Left ventricle myocardium inferior (tissue), 1 donor: ENCODE data around the gene BCL2. TPM values are rescaled to one million over a fixed set of nuclear protein-coding genes. Genes with fewer than 3 reads are reported as not detected.

Experiments used
- DNase-seq: peaks from one replicate; pipeline ENCODE4 v3.0.0-alpha.2; 2020
- H3K27ac ChIP-seq: fragments of 200-600 bp; replicated peaks from 2 replicates; pipeline ENCODE4 v1.8.0; 2021
- H3K27me3 ChIP-seq: fragments of 200-600 bp; 2 replicates; pipeline ENCODE4 v1.8.0; 2021; ENCODE audit warnings: low read depth
- H3K36me3 ChIP-seq: fragments of 200-600 bp; 2 replicates; pipeline ENCODE4 v1.8.0; 2021
- H3K4me1 ChIP-seq: fragments of 200-600 bp; 2 replicates; pipeline ENCODE4 v1.8.0; 2021
- H3K4me3 ChIP-seq: fragments of 200-600 bp; 2 replicates; pipeline ENCODE4 v1.8.0; 2021; ENCODE audit warnings: mild to moderate bottlenecking, moderate library complexity
- H3K9me3 ChIP-seq: fragments of 200-600 bp; replicated peaks from 2 replicates; pipeline ENCODE4 v1.8.0; 2021
- intact Hi-C: fragments of 100-400 bp; cut with micrococcal nuclease; formaldehyde crosslinking; loops from one replicate; pipeline ENCODE4 v1.11.0; 2022
- total RNA-seq: library from RNA; stranded (reverse); fragmentation: NEBNext Ultra II Directional; extraction: Animal tissue kit (Norgen Biotek cat#: 25700); gene quantifications from one replicate; pipeline ENCODE4 v1.2.1, GENCODE V29; 2021
- TF ChIP-seq, protein P1 (sequence below): fragments of 200-600 bp; IDR thresholded peaks from 2 replicates; pipeline ENCODE4 v1.8.0; 2021; ENCODE audit warnings: antibody characterized with exemption, mild to moderate bottlenecking, borderline replicate concordance
- donor health status: DM: no; HTN: yes; CAD: no; lungs with severe emphysema.

The BCL2 gene
- total RNA-seq, 1 donor from 2014 or later, result 7.3 TPM

- H3K4me3 ChIP-seq, result no peak overlapping the region
- peaks cover 32% of the 10 kb centered on the region for H3K4me1 ChIP-seq
Observed at GRCh38 chr18:63313396-63313917, 6.1 kb downstream of the BCL2 start.

GRCh38 chr18:63312737-63313395 is 6.7 kb downstream of the BCL2 start:
- Histone ChIP-seq H3K4me3 (no peak overlapping the region), H3K27me3 (no peaks in the 10 kb centered on the region), H3K4me1 (peaks cover 32% of the 10 kb centered on the region), H3K9me3 (no peaks in the 10 kb centered on the region), H3K27ac (no peak overlapping the region), H3K36me3 (no peaks in the 10 kb centered on the region)
- TF ChIP-seq, protein P1, sequence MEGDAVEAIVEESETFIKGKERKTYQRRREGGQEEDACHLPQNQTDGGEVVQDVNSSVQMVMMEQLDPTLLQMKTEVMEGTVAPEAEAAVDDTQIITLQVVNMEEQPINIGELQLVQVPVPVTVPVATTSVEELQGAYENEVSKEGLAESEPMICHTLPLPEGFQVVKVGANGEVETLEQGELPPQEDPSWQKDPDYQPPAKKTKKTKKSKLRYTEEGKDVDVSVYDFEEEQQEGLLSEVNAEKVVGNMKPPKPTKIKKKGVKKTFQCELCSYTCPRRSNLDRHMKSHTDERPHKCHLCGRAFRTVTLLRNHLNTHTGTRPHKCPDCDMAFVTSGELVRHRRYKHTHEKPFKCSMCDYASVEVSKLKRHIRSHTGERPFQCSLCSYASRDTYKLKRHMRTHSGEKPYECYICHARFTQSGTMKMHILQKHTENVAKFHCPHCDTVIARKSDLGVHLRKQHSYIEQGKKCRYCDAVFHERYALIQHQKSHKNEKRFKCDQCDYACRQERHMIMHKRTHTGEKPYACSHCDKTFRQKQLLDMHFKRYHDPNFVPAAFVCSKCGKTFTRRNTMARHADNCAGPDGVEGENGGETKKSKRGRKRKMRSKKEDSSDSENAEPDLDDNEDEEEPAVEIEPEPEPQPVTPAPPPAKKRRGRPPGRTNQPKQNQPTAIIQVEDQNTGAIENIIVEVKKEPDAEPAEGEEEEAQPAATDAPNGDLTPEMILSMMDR, result no peak
- DNase-seq, result no peak
- intact Hi-C loops, result no loop called here

More at GRCh38 chr18:63313396-63313917, 6.1 kb downstream of the BCL2 start:
- intact Hi-C loops, result no loop called here
- Histone ChIP-seq H3K9me3 (no peaks in the 10 kb centered on the region), H3K27me3 (no peaks in the 10 kb centered on the region), H3K27ac (no peak overlapping the region), H3K36me3 (no peaks in the 10 kb centered on the region)
- TF ChIP-seq, protein P1, result no peak
- DNase-seq, result no peak

DNA sequence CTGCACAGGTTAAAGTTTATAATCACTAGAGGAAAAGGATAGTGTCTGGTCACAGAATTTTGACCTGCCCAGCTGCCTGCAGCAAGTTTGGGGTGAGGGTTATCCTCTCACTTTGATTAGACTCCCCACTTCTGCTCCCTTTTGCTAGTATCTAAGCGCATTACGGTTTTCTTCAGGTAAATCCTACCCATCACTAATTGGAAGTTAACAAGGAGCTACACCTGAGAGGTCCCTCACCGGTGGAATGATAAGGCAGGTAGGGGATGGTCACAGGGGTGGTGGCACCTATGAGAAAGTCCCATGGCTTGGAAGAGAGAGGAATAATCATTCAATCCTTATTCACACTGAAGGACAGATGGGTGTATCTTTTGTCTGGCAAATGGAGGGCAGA is 7.6 kb downstream of the BCL2 start:
- no peaks in the 10 kb centered on the region for H3K9me3 ChIP-seq
- no peak overlapping the region for H3K27ac ChIP-seq
- H3K4me1 ChIP-seq, result peaks cover 32% of the 10 kb centered on the region
- H3K27me3 ChIP-seq, result no peaks in the 10 kb centered on the region
- no peak overlapping the region for H3K4me3 ChIP-seq
- intact Hi-C loops, result no loop called here
- TF ChIP-seq, protein P1, result no peak
- DNase-seq, result no peak
- H3K36me3 ChIP-seq, result no peaks in the 10 kb centered on the region

GRCh38 chr18:63311118-63312018 is 8.2 kb downstream of the BCL2 start:
- TF ChIP-seq, protein P1, result no peak
- H3K9me3 ChIP-seq, result no peaks in the 10 kb centered on the region
- H3K36me3 ChIP-seq, result no peaks in the 10 kb centered on the region
- DNase-seq, result no peak
- intact Hi-C loops, result no loop called here
- H3K4me1 ChIP-seq, result peaks cover 32% of the 10 kb centered on the region
- no peak overlapping the region for H3K4me3 ChIP-seq
- H3K27ac ChIP-seq, result no peak overlapping the region
- H3K27me3 ChIP-seq, result no peaks in the 10 kb centered on the region

- Histone ChIP-seq H3K4me1 (peaks cover 30% of the 10 kb centered on the region), H3K4me3 (no peak overlapping the region), H3K36me3 (no peaks in the 10 kb centered on the region), H3K9me3 (no peaks in the 10 kb centered on the region), H3K27me3 (no peaks in the 10 kb centered on the region), H3K27ac (no peak overlapping the region)
- DNase-seq, result no peak
- intact Hi-C loops, result no loop called here
- TF ChIP-seq, protein P1, result no peak
Observed at GRCh38 chr18:63309422-63309821, 10.1 kb downstream of the BCL2 start.
